Parathyroid adenoma (tissue), 2 donors: ENCODE measurements around the gene PRDM16.

Source experiments
- H2AFZ ChIP-seq: fragments of 300-600 bp; sonication (generic); one replicate; pipeline ENCODE4 v1.7.0; 2017; ENCODE audit warnings: antibody characterized with exemption, mild to moderate bottlenecking
- H3K27ac ChIP-seq: fragments of 300-600 bp; sonication (generic); one replicate; pipeline ENCODE4 v1.7.0; 2017
- H3K27me3 ChIP-seq: fragments of 300-600 bp; sonication (generic); one replicate; pipeline ENCODE4 v1.7.0; 2017; ENCODE audit warnings: low read length; ENCODE audit not compliant: control insufficient read depth, insufficient read depth
- H3K36me3 ChIP-seq: fragments of 300-600 bp; sonication (generic); one replicate; pipeline ENCODE4 v1.7.0; 2017; ENCODE audit warnings: low read length; ENCODE audit not compliant: control insufficient read depth, insufficient read depth
- H3K4me1 ChIP-seq: fragments of 300-600 bp; sonication (generic); one replicate; pipeline ENCODE4 v1.7.0; 2017; ENCODE audit warnings: control low read depth
- H3K4me2 ChIP-seq: fragments of 300-600 bp; sonication (generic); one replicate; pipeline ENCODE4 v1.7.0; 2017; ENCODE audit warnings: low read length
- H3K4me3 ChIP-seq: fragments of 300-600 bp; sonication (generic); one replicate; pipeline ENCODE4 v1.7.0; 2017; ENCODE audit warnings: low read depth, low read length
- H3K79me2 ChIP-seq: fragments of 300-600 bp; sonication (generic); one replicate; pipeline ENCODE4 v1.7.0; 2017; ENCODE audit warnings: control low read depth
- H3K9ac ChIP-seq: fragments of 300-600 bp; sonication (generic); one replicate; pipeline ENCODE4 v1.7.0; 2017; ENCODE audit warnings: mild to moderate bottlenecking
- H3K9me3 ChIP-seq: fragments of 300-600 bp; sonication (generic); one replicate; pipeline ENCODE4 v1.7.0; 2017; ENCODE audit warnings: low read length; ENCODE audit not compliant: control insufficient read depth
- TF ChIP-seq, protein P1 (sequence below): fragments of 300-600 bp; sonication (generic); IDR thresholded peaks from one replicate; pipeline ENCODE4 v1.7.0; 2017; ENCODE audit warnings: antibody characterized with exemption, mild to moderate bottlenecking
- donor health status: primary hyperparathyroidism.

Gene PRDM16

DNA sequence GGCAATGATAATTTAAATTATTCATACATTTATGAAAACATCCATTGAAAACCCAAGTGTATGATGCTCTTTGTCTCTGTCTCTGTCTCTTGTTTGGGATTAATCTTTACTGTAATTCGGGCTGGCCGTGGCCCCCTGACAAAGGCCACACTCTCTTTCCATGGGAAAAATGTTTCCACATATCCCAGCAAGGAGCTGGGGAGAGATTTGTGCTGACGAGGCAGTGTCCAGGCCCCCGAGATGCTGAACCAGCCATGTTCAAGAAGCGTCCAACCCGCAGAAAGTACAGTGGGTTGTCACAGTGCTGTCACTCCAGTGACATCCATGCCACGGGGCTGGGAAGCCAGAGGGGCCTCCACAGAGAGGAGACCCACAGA lies 147.0 kb downstream of the PRDM16 start:
- H2AFZ ChIP-seq: no peak overlapping the region
- H3K79me2 ChIP-seq: no peaks in the 10 kb centered on the region
- H3K27me3 ChIP-seq: no peaks in the 10 kb centered on the region
- no peaks in the 10 kb centered on the region for H3K4me1 ChIP-seq
- H3K4me3 ChIP-seq: no peak overlapping the region
- no peaks in the 10 kb centered on the region for H3K36me3 ChIP-seq
- H3K27ac ChIP-seq: no peak overlapping the region
- H3K4me2 ChIP-seq: no peak overlapping the region
- TF ChIP-seq, protein P1, sequence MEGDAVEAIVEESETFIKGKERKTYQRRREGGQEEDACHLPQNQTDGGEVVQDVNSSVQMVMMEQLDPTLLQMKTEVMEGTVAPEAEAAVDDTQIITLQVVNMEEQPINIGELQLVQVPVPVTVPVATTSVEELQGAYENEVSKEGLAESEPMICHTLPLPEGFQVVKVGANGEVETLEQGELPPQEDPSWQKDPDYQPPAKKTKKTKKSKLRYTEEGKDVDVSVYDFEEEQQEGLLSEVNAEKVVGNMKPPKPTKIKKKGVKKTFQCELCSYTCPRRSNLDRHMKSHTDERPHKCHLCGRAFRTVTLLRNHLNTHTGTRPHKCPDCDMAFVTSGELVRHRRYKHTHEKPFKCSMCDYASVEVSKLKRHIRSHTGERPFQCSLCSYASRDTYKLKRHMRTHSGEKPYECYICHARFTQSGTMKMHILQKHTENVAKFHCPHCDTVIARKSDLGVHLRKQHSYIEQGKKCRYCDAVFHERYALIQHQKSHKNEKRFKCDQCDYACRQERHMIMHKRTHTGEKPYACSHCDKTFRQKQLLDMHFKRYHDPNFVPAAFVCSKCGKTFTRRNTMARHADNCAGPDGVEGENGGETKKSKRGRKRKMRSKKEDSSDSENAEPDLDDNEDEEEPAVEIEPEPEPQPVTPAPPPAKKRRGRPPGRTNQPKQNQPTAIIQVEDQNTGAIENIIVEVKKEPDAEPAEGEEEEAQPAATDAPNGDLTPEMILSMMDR: no peak
- H3K9me3 ChIP-seq: no peaks in the 10 kb centered on the region
- no peak overlapping the region for H3K9ac ChIP-seq

GRCh38 chr1:3217181-3217641 lies 148.2 kb downstream of the PRDM16 start:
- no peaks in the 10 kb centered on the region for H3K79me2 ChIP-seq
- H3K4me2 ChIP-seq: no peak overlapping the region
- H3K27me3 ChIP-seq: no peaks in the 10 kb centered on the region
- H3K4me1 ChIP-seq: no peaks in the 10 kb centered on the region
- TF ChIP-seq, protein P1: no peak
- H3K9ac ChIP-seq: no peak overlapping the region
- no peak overlapping the region for H3K27ac ChIP-seq
- no peak overlapping the region for H2AFZ ChIP-seq
- H3K4me3 ChIP-seq: no peak overlapping the region
- no peaks in the 10 kb centered on the region for H3K36me3 ChIP-seq
- no peaks in the 10 kb centered on the region for H3K9me3 ChIP-seq

GRCh38 chr1:3217979-3218679 lies 149.1 kb downstream of the PRDM16 start:
- no peaks in the 10 kb centered on the region for H3K79me2 ChIP-seq
- no peak overlapping the region for H3K9ac ChIP-seq
- H3K4me3 ChIP-seq: no peak overlapping the region
- H3K36me3 ChIP-seq: no peaks in the 10 kb centered on the region
- no peaks in the 10 kb centered on the region for H3K4me1 ChIP-seq
- no peak overlapping the region for H2AFZ ChIP-seq
- H3K9me3 ChIP-seq: no peaks in the 10 kb centered on the region
- TF ChIP-seq, protein P1: no peak
- H3K27ac ChIP-seq: no peak overlapping the region
- no peak overlapping the region for H3K4me2 ChIP-seq
- H3K27me3 ChIP-seq: no peaks in the 10 kb centered on the region

GRCh38 chr1:3219005-3219790 lies 150.2 kb downstream of the PRDM16 start:
- TF ChIP-seq, protein P1: no peak
- no peaks in the 10 kb centered on the region for H3K79me2 ChIP-seq
- H3K9me3 ChIP-seq: no peaks in the 10 kb centered on the region
- no peak overlapping the region for H2AFZ ChIP-seq
- H3K36me3 ChIP-seq: no peaks in the 10 kb centered on the region
- no peak overlapping the region for H3K4me2 ChIP-seq
- H3K4me1 ChIP-seq: no peaks in the 10 kb centered on the region
- H3K4me3 ChIP-seq: no peak overlapping the region
- H3K27ac ChIP-seq: no peak overlapping the region
- no peaks in the 10 kb centered on the region for H3K27me3 ChIP-seq
- H3K9ac ChIP-seq: no peak overlapping the region
